Ramos (cell line): ENCODE measurements around the gene ABRAXAS1.
"Not testable (repeated sequence)": the region's sequence is repeated elsewhere in the genome, so short reads cannot be mapped to it uniquely, and the experiment has no call there.

ENCODE experiments used
- in situ Hi-C: fragments of 300-500 bp; cut with MboI; formaldehyde crosslinking; loops from one replicate; pipeline ENCODE4 v1.14.3; 2022; ENCODE audit warnings: low sequenced_read_pairs; ENCODE audit not compliant: unreplicated experiment

ABRAXAS1 gene

DNA sequence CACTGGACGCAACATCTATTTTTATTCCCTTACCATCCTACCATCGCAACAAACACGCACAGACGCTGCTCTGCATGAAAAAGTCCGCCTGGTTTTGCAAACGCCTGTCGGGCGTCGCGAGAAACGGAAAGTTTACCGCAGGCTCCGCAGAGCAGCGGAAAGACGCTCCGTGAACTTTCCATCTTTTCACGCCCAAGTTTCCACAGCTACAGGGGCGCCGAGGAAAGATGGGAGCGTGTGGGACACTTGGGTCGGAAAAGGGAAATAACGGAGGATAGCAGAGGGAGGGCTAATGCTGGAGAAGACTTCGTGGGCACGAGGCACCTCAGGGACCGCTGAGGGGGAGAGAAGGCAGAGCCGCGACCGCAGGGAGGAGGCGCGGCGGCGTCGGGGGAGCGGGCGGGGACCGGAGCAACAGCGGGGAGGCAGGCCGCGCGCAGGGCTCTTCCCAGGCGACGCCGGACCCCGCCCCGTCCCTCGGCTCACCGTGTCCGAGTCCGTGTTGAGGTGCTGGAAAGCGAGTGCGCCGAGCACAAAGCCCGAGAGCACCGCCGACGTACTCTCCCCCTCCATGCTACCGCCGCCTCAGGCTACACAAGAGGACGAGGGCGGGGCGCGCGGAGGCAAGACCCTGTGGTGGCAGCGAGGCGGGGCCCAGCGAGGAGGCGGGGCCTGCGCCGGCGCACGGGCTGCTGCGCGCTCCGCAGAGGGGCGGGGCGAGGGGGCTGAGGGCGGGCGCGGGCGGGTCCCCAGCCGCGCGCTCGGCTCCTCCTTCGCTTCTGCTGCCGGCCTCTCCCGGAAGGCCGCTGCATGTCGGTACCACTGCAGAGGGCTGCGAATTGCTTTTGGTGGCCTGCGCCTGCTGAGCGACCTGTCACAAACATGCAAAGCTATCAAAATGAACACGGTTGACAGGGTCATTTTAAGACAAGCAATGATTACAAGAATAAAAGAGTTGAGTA, at the start of gene ABRAXAS1:
ABRAXAS1 (minus strand) TSS at position 601 of the 962 bp plus-strand sequence; CDS start at position 573, 28 bp downstream.
- in situ Hi-C loops = no loop called here

DNA sequence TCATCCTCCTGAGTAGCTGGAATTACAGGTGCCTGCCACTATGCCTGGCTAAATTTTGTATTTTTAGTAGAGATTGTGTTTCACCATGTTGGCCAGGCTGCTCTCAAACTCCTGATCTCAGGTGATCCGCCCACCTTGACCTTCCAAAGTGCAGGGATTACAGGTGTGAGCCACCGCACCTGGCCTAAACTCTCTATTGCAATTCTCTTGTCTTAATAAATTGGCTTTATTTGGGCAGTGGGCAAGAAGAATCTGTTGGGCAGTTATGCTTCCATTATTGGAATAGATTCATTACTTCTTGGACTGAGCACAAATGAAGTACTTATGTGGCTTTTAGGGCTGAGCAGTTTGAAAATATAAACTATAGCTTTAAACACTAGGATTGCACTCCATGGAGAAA, 42.8 kb upstream of the ABRAXAS1 start:
- in situ Hi-C loops = no loop called here

DNA sequence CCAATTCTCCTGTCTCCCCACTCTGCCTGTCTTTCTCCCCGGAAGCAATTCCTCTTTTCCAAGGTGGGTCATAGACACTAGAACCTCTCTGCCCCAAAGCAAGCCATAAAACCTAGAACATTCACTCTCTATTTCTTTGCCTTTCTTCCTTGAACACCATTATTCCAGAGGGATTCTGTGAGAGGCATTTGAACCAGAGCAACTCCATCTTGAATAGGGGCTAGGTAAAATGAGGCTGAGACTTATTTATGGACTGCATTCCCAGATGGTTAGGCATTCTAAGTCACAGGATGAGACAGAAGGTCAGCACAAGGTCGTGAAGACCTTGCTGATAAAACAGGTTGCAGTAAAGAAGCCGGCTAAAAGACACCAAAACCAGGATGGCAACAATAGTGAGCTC, 37.3 kb upstream of the ABRAXAS1 start:
- in situ Hi-C loops = no loop called here

DNA sequence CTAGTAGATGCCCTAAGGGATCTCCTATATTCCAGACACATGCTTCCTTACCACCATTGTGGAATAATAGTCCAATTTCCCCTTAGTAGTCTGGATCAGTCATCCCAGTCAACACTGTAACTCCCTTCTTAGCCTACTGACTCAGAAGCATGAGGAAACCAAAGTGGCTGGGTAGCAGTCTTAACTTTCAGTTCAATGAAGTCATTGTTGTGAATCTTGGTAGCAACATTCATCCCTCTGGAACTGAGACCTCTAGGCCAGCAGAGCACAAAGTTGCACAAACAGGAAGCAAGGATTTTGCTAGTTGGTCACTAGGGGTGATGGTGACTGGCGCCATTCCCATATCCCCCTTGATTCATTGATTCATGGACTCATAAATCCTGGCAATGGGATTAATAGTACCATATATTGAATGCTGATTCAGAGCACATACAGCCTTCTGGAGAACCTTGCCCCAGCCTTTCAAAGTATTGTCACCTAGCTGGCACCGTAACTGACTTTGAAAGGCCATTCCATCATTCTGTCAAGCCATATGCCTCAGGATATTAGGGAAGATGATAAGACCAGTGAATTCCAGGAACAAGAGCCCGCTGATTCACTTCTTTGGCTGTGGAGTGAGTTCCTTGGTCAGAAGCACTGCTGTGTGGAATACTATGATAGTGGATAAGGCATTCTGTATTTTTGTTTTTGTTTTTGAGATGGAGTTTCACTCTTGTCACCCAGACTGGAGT, 31.3 kb upstream of the ABRAXAS1 start:
- in situ Hi-C loops = loop anchor here (10.0 kb wide), 1 partner anchor 119 kb away; no protein-coding TSS in a partner anchor

DNA sequence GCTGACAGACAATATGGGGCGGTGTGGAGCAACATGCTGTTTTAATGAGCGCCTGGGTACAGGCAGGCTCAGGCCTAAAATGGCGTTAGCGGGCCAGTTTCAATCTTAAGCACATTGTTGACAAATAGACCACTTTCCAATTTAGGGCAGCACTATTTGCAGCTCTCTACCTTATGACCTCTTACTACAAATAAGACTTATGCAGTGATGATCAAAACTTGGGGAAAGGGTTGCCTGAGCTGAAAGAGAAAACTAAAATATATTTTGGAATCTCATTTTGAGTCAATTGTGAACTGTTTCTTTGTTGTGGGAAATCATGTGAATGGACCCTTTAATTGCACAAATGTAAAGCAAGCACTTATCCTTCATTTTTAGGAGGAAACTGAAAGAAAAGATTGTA, 25.5 kb upstream of the ABRAXAS1 start:
- in situ Hi-C loops = loop anchor here (10.0 kb wide), 1 partner anchor 124 kb away; no protein-coding TSS in a partner anchor

DNA sequence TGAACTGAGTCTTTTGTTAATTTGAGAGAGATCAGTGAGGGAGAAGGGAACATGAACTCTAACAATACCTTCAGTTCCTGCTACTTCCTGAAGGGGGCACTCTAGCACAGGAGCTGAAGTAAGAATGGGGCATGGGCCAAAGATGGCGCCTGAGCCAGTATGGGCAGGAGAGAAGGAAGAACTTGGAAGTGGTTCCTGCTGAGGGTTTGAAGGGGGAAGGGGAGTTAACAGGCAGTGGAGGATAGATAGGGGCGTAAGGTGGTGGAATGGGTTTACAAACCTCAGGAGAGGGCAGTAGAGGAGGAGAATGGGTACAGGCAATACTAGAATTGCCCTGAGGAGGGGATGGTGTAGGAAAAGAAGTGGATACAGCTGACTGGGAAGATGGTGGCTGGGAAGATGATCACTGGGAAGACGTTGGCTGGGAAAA, 24.3 kb upstream of the ABRAXAS1 start:
- in situ Hi-C loops = not testable (repeated sequence)

DNA sequence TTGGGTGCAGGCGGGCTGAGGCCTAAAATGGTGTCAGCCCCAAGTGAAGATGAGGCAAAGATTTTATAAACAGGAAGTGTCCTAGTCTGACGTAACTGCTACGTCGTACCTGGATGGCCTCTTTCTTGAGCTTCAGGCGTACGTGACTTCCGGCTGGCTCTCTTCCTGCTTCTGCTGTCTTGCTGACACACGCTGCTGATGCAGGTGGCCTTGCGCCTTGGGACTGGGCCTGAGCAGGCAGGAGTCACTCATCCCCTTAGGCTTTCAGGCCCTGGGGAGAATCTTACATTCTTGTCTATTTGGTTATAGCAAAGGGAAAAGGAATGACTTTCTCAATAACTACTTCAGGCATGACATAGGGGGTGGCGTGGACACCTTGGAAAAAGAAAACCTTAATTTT, 20.1 kb upstream of the ABRAXAS1 start:
- in situ Hi-C loops = no loop called here

DNA sequence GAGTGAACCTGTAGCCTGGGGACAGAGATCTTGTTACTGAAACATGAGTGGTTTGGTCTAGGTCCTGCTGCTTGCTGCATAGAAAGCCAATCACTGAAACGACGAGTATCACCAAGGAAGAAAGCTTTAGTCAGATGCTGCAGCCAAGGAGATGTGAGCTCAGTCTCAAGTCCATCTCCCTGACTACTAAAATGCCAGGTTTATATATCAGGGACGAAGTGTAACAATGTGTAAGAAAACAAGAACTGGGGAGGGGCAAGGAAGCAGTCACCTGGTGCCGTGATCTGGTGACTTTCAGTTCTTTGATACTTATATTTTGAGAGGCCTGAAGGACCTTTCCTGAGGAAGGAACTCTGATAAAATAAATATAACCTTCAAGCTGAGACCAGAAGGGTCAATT, 19.6 kb upstream of the ABRAXAS1 start:
- in situ Hi-C loops = no loop called here

DNA sequence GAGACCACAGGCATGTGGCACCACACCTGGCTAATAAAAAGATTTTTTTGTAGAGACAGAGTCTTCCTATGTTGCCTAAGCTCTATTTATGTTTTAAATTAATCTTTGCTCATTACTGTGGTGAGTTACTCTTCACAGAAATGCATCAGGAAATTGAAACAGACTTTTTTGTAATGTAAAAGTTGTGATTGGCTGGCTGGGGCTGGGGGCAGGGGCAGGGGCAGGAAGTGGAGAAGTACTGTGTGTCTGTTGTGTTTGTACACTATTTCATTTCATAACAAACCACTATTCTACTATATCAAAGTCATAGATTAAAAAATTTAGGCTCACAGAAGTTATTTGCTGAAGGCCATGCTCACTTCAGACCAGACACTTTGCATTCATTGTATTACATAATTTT, 19.1 kb upstream of the ABRAXAS1 start:
- in situ Hi-C loops = no loop called here

DNA sequence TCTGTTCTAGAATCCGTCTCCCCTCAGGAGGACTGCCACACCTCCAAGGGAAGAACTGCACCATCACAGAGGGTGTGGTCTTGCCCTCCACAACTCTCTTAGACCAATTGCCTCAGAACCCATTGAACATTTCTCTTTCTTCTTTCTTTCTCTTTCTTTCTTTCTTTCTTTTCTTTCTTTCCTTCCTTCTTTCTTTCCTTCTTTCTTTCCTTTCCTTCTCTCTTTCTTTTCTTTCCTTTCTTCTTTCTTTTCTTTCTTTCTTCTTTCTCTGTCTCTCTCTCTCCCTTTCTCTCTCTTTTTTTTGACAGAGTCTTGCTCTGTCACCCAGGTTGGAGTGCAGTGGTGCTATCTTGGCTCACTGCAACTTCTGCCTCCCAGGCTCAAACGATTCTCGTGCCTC, 16.8 kb upstream of the ABRAXAS1 start:
- in situ Hi-C loops = not testable (repeated sequence)

DNA sequence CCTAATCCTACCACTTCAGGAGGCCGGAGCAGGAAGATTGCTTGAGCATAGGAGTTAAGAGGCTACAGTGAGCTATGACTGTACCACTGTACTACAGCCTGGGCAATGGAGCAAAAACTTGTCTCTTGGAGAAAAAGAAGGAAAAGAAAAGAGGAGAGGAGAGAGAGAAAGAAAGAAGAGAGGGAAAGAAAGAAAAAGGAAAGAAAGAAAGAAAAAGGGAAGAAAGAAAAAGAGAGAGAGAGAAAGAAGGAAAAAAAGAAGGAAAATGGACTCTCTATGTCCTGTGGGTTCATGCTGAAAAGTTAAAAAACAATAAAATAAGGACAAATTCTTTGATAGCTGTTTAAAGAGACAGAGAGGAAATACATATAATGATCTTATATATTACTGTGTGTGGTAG, 13.3 kb upstream of the ABRAXAS1 start:
- in situ Hi-C loops = no loop called here

DNA sequence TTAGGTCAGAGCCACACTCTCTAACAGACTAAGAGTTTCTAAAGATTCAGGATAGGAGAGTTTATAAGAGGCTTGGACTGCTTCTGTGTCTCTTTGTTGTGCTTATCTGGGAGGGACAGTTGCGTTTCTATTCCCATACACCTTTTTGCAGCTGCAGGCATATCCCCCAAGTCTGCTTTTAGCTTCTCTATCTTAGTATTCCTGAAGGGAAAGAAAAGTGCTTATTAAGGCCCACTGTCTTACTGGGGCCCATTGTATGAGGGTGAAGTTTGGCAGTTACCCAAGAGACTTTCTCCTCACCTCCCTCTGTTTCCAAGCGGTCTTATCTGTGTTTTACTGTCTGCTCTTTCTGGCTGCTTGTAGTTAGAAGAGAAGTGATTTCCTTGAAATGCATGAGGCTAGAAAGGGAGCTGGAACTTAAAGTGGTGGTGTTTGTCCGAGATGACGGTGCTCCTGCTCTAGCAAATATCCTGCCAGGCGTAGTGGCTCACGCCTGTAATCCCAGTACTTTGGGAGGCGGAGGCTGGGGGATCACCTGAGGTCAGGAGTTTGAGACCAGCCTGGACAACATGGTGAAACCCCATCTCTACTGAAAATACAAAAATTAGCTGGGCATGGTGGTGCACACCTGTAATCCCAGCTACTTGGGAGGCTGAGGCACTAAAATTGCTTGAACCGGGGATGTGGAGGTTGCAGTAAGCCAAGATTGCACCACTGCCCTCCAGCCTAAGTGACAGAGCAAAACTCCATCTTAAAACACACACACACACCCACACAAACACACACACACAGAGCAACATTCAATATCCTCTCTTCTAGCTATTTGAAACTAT, 11.4 kb upstream of the ABRAXAS1 start:
- in situ Hi-C loops = not testable (repeated sequence)

DNA sequence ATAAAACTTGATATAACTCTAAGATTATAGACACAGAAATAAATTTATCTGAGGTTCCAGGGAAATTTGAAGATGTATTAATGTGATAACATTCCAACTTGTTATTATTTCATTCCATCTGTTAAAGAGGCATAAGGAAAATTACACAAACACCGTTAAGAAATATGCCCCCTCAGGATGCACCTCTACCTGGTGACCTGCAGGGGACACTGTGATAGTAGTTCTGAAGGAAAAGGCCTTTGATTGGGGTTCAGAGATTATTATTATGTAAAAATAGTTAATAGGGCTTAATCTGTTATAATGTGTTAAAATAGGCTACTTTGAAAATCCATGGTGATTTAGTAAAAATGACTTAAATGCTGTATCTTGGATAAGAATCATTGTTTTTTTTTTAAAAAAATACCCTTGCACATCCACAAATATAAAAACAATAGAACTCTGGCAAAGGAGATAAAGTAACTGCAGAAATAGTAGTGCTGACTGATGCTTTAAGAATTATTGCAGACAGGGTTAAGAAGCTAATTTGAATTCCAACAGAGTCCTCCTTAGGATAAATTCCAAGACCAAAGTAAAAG, 6.1 kb upstream of the ABRAXAS1 start:
- in situ Hi-C loops = no loop called here

DNA sequence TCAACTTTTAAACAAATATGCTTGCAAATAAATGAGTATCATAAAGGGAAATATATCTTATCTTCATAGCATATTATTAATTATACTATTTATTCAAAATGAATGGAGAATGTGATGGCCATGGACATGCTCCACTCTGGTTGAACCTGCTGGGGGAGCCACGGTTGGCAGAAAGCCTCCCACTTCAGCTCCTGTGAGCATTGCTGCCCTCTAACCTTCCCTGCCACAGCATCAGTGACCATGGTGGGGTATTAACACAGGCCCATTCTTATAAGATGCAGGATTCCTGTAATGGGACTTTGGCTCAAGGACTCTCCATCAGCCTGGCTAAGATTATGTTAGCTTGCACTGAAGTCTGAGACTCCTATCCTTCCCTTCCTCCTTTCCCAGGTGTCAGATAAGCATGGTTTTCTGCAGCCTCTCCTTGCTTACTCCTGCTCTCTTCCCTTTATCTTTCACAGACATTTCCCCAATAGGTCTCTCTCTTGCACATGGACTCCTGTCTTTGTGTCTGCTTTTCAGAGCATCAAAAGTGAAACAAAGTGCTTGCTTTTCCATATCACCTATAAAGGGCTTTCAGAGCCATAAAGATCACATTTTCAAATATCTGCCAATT, 4.9 kb upstream of the ABRAXAS1 start:
- in situ Hi-C loops = no loop called here

DNA sequence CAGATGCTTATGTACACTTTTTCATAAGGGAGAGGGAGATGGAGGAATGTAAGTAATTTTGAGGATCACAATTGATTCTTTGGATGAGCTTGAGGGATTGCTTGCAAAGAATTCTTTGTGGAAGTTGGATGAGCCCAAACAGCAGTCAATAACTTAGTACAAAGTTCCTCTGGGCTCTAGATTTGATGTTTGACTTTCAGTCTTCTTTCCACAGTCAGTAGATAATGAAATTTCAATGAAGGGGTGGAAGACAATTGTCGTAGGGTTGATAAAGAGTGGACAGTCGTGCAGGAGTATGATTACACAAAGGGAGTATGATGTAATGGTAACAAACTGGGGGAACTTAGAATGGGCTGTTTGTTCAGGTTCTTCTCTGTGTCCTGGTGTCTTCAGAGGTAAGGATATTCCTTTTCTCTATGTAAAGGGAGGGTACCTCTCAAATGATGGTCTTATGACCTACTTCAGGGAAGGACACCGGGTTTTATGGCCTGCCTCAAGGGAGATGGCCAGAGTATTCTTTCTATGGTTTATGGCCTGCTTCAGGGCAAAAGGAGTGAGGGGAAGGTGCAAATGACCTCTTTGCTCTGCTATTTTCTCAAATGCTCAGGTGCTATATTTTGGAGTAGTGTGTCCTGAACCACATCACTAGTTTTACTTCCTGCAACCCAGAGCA, 1.7 kb upstream of the ABRAXAS1 start:
- in situ Hi-C loops = no loop called here

DNA sequence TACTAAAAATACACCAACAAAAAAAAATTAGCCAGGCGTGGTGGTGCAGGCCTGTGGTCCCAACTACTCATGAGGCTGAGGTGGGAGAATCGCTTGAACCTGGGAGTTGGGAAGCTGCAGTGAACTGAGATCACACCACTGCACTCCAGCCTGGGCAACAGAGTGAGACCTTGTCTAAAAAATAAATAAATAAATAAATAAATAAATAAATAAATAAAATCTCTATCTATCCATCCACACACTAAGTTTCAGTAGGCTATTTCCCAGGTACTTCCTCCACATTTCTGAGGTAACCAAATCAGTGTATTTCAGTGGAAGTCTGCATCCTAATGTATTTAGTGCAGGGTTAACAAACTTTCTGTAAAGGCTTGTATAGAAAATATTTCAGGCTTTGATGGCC, 10.9 kb downstream of the ABRAXAS1 start:
- in situ Hi-C loops = no loop called here

DNA sequence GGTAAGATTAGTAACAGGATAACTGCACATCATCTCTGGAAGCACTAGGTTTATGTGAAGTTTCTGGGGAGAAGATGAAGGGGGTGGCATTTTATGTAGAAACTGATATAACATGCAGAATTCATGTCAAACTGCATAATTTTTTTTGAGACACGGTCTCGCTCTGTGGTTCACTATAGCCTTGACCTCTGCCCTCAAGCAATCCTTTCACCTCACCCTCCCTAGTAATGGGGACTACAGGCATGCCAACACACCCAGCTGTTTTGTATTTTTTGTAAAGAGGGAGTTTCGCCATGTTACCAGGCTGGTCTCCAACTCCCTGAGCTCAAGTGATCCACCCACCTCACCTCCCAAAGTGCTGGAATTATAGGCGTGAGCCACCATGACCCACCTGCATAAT, 11.5 kb downstream of the ABRAXAS1 start:
- in situ Hi-C loops = no loop called here

DNA sequence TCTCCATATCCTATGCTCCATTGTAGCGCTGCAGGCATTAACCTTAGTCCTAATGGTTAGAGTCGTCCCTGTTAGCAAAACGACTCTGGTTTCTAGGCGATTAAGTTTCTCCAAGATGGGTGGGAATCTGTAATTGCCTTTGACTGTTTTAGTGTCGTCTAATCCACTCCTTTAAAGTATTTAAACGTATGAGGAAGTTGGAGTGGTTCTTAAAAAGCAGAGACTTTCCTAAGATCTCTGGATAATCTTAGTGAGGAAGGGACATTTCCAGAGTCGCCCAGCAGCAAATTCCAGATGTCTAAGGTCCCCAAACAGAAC, 28.8 kb downstream of the ABRAXAS1 start:
- in situ Hi-C loops = no loop called here
